SK-N-SH (cell line): ENCODE data around the gene SCYL2. TPM values are rescaled to one million over a fixed set of nuclear protein-coding genes. Genes with fewer than 3 reads are reported as not detected.

Experiments used
- CTCF ChIA-PET: fragments of 300-600, 350-600 bp; formaldehyde crosslinking; extraction: SDS; loops from one replicate; lab custom pipeline; 2021; lab: Yijun Ruan, JAX
- POLR2A ChIA-PET: fragments of 350-600 bp; sonication (Branson Sonifier 250); formaldehyde crosslinking; extraction: SDS; loops from one replicate; lab custom pipeline; 2020; ENCODE audit warnings: antibody characterized with exemption, inconsistent platforms; lab: Yijun Ruan, JAX
- DNase-seq: peaks from one replicate; pipeline ENCODE4 v3.0.0; 2012
- H2AFZ ChIP-seq: fragments of 200-600 bp; sonication (generic); 2 replicates; pipeline ENCODE4 v1.8.1; 2016; ENCODE audit warnings: antibody characterized with exemption, mild to moderate bottlenecking, low read depth
- H3F3A ChIP-seq: fragments of 200-600 bp; sonication (generic); replicated peaks from 2 replicates; pipeline ENCODE3; 2016; ENCODE audit warnings: antibody characterized with exemption, mild to moderate bottlenecking; ENCODE audit not compliant: insufficient read depth
- H3K27ac ChIP-seq, 2 experiments: fragments of 200-500 bp in 1 of 2; fragments of 200-600 bp in 1 of 2; sonication (Bioruptor generic) in 1 of 2; sonication (generic), shearing (Covaris generic) in 1 of 2; 2 replicates each; pipeline versions ENCODE4 v1.5.1 to v1.6.1; 2014 to 2016; ENCODE audit warnings: low read depth in 2 of 2, inconsistent platforms in 1 of 2, low read length in 1 of 2, mild to moderate bottlenecking in 1 of 2, mixed read lengths in 1 of 2
- H3K27me3 ChIP-seq: fragments of 200-600 bp; sonication (generic), shearing (Covaris generic); 2 replicates; pipeline ENCODE4 v1.6.1; 2016; ENCODE audit warnings: mixed run types; ENCODE audit not compliant: insufficient read depth
- H3K36me3 ChIP-seq, 2 experiments: fragments of 200-500 bp in 1 of 2; fragments of 200-600 bp in 1 of 2; sonication (Bioruptor generic) in 1 of 2; sonication (generic) in 1 of 2; replicated peaks in 1 of 2; 2 replicates each; pipeline versions ENCODE3 to v1.5.1; 2014 to 2016; ENCODE audit warnings: low read length in 1 of 2, mild to moderate bottlenecking in 1 of 2; ENCODE audit not compliant: insufficient read depth in 2 of 2, control insufficient read depth in 1 of 2
- H3K4me1 ChIP-seq, 2 experiments: fragments of 200-500 bp in 1 of 2; fragments of 200-600 bp in 1 of 2; sonication (Bioruptor generic) in 1 of 2; sonication (generic), shearing (Covaris generic) in 1 of 2; 2 replicates each; pipeline versions ENCODE4 v1.5.1 to v1.6.1; 2014 to 2016; ENCODE audit warnings: low read depth in 1 of 2, low read length in 1 of 2, mixed run types in 1 of 2; ENCODE audit not compliant: insufficient read depth in 2 of 2, control insufficient read depth in 1 of 2
- H3K4me2 ChIP-seq: fragments of 200-600 bp; sonication (generic), shearing (Covaris generic); 2 replicates; pipeline ENCODE4 v1.6.1; 2017; ENCODE audit warnings: mixed run types
- H3K4me3 ChIP-seq, 2 experiments: fragments of 200-500 bp in 1 of 2; fragments of 200-600 bp in 1 of 2; sonication (Bioruptor generic) in 1 of 2; sonication (generic), shearing (Covaris generic) in 1 of 2; 2 replicates each; pipeline versions ENCODE4 v1.5.1 to v1.8.1; 2014 to 2016; ENCODE audit warnings: low read depth in 2 of 2, inconsistent platforms in 1 of 2, low read length in 1 of 2, mild to moderate bottlenecking in 1 of 2, mixed read lengths in 1 of 2, moderate library complexity in 1 of 2
- H3K79me2 ChIP-seq: fragments of 200-600 bp; sonication (generic); 2 replicates; pipeline ENCODE4 v1.8.1; 2017; ENCODE audit warnings: mild to moderate bottlenecking; ENCODE audit not compliant: insufficient read depth
- H3K9ac ChIP-seq: fragments of 200-600 bp; sonication (generic); 2 replicates; pipeline ENCODE4 v1.6.1; 2017; ENCODE audit warnings: mixed run types
- H3K9me2 ChIP-seq: fragments of 200-600 bp; sonication (generic); 2 replicates; pipeline ENCODE4 v1.6.1; 2017; ENCODE audit warnings: mixed run types
- H3K9me3 ChIP-seq: fragments of 200-600 bp; sonication (generic); 2 replicates; pipeline ENCODE4 v1.6.1; 2017; ENCODE audit warnings: mixed run types, mild to moderate bottlenecking, moderate library complexity
- H4K20me1 ChIP-seq: fragments of 200-600 bp; sonication (generic); 2 replicates; pipeline ENCODE4 v1.6.1; 2017; ENCODE audit warnings: mild to moderate bottlenecking, mixed run types; ENCODE audit not compliant: insufficient read depth
- CHD2 ChIP-seq: fragments of 150-350 bp; IDR thresholded peaks from 2 replicates; pipeline ENCODE4 v1.6.1; 2018; ENCODE audit warnings: low read length; ENCODE audit not compliant: partially characterized antibody
- ELF1 ChIP-seq: IDR thresholded peaks from 2 replicates; pipeline ENCODE4 v1.4.0; 2012
- EZH2phosphoT487 ChIP-seq: fragments of 200-600 bp; sonication (generic); IDR thresholded peaks from 2 replicates; pipeline ENCODE4 v1.6.1; 2017; ENCODE audit warnings: low read depth, mixed run types, mild to moderate bottlenecking, antibody characterized with exemption, moderate library complexity, borderline replicate concordance
- FOXJ3 ChIP-seq: sonication (generic); formaldehyde crosslinking; IDR thresholded peaks from 2 replicates; pipeline ENCODE4 v1.5.1; 2020; ENCODE audit warnings: mild to moderate bottlenecking, missing genetic modification reagents
- GABPA ChIP-seq: IDR thresholded peaks from 2 replicates; pipeline ENCODE4 v1.4.0; 2012; ENCODE audit warnings: low read depth, mild to moderate bottlenecking
- MEF2A ChIP-seq: IDR thresholded peaks from 2 replicates; pipeline ENCODE4 v1.4.0; 2012; ENCODE audit warnings: low read depth, borderline replicate concordance
- MXI1 ChIP-seq: IDR thresholded peaks from 2 replicates; pipeline ENCODE4 v1.6.1; 2012; ENCODE audit warnings: mild to moderate bottlenecking, low read depth, low read length, improper control_type of control experiment
- NRF1 ChIP-seq: IDR thresholded peaks from 2 replicates; pipeline ENCODE4 v1.6.1; 2012; ENCODE audit warnings: low read depth, mild to moderate bottlenecking, low read length
- RAD21 ChIP-seq: IDR thresholded peaks from 2 replicates; pipeline ENCODE4 v1.6.1; 2012; ENCODE audit warnings: mild to moderate bottlenecking, low read length
- RFX5 ChIP-seq: IDR thresholded peaks from 2 replicates; pipeline ENCODE4 v1.6.1; 2012; ENCODE audit warnings: mild to moderate bottlenecking, improper control_type of control experiment, low read length
- SMC3 ChIP-seq: IDR thresholded peaks from 2 replicates; pipeline ENCODE4 v1.6.1; 2012; ENCODE audit warnings: low read depth, low read length, improper control_type of control experiment
- TAF1 ChIP-seq: IDR thresholded peaks from 2 replicates; pipeline ENCODE4 v1.6.1; 2012; ENCODE audit warnings: low read depth, mild to moderate bottlenecking, low read length, moderate library complexity, borderline replicate concordance
- TCF12 ChIP-seq: IDR thresholded peaks from 2 replicates; pipeline ENCODE4 v1.4.0; 2012
- TEAD4 ChIP-seq: IDR thresholded peaks from 2 replicates; pipeline ENCODE4 v1.4.0; 2012; ENCODE audit warnings: mild to moderate bottlenecking, borderline replicate concordance; ENCODE audit not compliant: insufficient read depth
- YY1 ChIP-seq: IDR thresholded peaks from 2 replicates; pipeline ENCODE4 v1.4.0; 2012; ENCODE audit warnings: low read depth, mild to moderate bottlenecking
- WGBS: methylation state at CpG from one replicate; pipeline ENCODE4 v1.1.6; 2017; ENCODE audit warnings: low lambda C conversion rate; 5-methylcytosine and 5-hydroxymethylcytosine counted together
- polyA plus RNA-seq, 3 experiments: library from polyadenylated mRNA; depleted of rRNA; stranded (reverse); fragments of >200 nt; gene quantifications; 2 replicates each; pipeline ENCODE4 v1.2.3, GENCODE V29; 2012
- TF ChIP-seq, protein P1 (sequence below): IDR thresholded peaks from 2 replicates; pipeline ENCODE4; 2012
- TF ChIP-seq, protein P2 (sequence below): IDR thresholded peaks from 2 replicates; pipeline ENCODE4 v1.4.0; 2012; ENCODE audit warnings: low read depth, borderline replicate concordance
- TF ChIP-seq, protein P3 (sequence below): fragments of 200-600 bp; sonication (generic); IDR thresholded peaks from 2 replicates; pipeline ENCODE4 v1.6.1; 2017; ENCODE audit warnings: antibody characterized with exemption, mild to moderate bottlenecking, moderate library complexity
- TF ChIP-seq, protein P4 (sequence below): fragments of 150-350 bp; IDR thresholded peaks from 2 replicates; pipeline ENCODE4 v1.6.1; 2016; ENCODE audit warnings: mild to moderate bottlenecking, low read depth, low read length

Gene SCYL2
- polyA plus RNA-seq, 1 of the 3 experiments (the other 2 are of a cell fraction): 7.5 TPM

DNA sequence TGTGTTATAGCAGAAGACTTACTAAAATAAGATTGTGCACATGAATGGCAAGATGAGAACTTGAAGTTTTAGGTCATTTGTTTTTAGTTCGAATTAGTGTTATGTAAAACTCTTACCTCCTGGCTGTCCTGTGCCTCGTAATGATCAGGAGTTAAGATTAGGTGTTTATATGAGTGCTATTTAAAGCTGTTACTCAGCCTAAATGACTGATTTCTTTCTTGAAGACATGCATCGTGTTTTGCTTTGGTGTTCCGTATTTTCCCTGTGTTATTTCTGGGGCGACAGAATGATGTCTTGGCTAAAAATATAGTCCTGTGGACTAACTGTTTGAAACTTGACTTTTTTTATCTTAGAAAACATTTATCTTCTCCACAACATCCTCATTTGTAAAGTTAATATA lies 22.1 kb downstream of the SCYL2 start:
- Histone ChIP-seq H2AFZ (no peak overlapping the region), H3K9me3 (no peaks in the 10 kb centered on the region), H4K20me1 (no peaks in the 10 kb centered on the region), H3K36me3 (peaks cover 20 to 45% of the 10 kb centered on the region in 2 experiments), H3F3A (no peaks in the 10 kb centered on the region), H3K9ac (no peak overlapping the region), H3K4me3 (no peak overlapping the region), H3K27me3 (no peaks in the 10 kb centered on the region), H3K4me2 (no peak overlapping the region), H3K9me2 (no peaks in the 10 kb centered on the region), H3K79me2 (peaks cover 28% of the 10 kb centered on the region), H3K27ac (no peak overlapping the region), H3K4me1 (no peaks in the 10 kb centered on the region)
- ChIA-PET POLR2A (no interaction called here), CTCF (no interaction called here)
- DNase-seq: no peak
- no peak for TF ChIP-seq CHD2
- no peak for TF ChIP-seq RAD21
- no peak for TF ChIP-seq NRF1
- TF ChIP-seq GABPA: no peak
- TF ChIP-seq YY1: no peak
- no peak for TF ChIP-seq MXI1
- TF ChIP-seq TEAD4: no peak
- TF ChIP-seq, protein P1, sequence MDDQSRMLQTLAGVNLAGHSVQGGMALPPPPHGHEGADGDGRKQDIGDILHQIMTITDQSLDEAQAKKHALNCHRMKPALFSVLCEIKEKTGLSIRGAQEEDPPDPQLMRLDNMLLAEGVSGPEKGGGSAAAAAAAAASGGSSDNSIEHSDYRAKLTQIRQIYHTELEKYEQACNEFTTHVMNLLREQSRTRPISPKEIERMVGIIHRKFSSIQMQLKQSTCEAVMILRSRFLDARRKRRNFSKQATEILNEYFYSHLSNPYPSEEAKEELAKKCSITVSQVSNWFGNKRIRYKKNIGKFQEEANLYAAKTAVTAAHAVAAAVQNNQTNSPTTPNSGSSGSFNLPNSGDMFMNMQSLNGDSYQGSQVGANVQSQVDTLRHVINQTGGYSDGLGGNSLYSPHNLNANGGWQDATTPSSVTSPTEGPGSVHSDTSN: no peak
- no peak for TF ChIP-seq ELF1
- TF ChIP-seq, protein P2, sequence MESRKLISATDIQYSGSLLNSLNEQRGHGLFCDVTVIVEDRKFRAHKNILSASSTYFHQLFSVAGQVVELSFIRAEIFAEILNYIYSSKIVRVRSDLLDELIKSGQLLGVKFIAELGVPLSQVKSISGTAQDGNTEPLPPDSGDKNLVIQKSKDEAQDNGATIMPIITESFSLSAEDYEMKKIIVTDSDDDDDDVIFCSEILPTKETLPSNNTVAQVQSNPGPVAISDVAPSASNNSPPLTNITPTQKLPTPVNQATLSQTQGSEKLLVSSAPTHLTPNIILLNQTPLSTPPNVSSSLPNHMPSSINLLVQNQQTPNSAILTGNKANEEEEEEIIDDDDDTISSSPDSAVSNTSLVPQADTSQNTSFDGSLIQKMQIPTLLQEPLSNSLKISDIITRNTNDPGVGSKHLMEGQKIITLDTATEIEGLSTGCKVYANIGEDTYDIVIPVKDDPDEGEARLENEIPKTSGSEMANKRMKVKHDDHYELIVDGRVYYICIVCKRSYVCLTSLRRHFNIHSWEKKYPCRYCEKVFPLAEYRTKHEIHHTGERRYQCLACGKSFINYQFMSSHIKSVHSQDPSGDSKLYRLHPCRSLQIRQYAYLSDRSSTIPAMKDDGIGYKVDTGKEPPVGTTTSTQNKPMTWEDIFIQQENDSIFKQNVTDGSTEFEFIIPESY: no peak
- no peak for TF ChIP-seq TCF12
- no peak for TF ChIP-seq SMC3
- TF ChIP-seq TAF1: no peak
- no peak for TF ChIP-seq EZH2phosphoT487
- TF ChIP-seq RFX5: no peak
- TF ChIP-seq, protein P3, sequence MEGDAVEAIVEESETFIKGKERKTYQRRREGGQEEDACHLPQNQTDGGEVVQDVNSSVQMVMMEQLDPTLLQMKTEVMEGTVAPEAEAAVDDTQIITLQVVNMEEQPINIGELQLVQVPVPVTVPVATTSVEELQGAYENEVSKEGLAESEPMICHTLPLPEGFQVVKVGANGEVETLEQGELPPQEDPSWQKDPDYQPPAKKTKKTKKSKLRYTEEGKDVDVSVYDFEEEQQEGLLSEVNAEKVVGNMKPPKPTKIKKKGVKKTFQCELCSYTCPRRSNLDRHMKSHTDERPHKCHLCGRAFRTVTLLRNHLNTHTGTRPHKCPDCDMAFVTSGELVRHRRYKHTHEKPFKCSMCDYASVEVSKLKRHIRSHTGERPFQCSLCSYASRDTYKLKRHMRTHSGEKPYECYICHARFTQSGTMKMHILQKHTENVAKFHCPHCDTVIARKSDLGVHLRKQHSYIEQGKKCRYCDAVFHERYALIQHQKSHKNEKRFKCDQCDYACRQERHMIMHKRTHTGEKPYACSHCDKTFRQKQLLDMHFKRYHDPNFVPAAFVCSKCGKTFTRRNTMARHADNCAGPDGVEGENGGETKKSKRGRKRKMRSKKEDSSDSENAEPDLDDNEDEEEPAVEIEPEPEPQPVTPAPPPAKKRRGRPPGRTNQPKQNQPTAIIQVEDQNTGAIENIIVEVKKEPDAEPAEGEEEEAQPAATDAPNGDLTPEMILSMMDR: no peak
- TF ChIP-seq, protein P4, sequence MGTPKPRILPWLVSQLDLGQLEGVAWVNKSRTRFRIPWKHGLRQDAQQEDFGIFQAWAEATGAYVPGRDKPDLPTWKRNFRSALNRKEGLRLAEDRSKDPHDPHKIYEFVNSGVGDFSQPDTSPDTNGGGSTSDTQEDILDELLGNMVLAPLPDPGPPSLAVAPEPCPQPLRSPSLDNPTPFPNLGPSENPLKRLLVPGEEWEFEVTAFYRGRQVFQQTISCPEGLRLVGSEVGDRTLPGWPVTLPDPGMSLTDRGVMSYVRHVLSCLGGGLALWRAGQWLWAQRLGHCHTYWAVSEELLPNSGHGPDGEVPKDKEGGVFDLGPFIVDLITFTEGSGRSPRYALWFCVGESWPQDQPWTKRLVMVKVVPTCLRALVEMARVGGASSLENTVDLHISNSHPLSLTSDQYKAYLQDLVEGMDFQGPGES: no peak
- no peak for TF ChIP-seq MEF2A
- no peak for TF ChIP-seq FOXJ3 (CRISPR knock-in tag)
- WGBS: 96% methylated on average over 5 of the region's 5 CpGs
